CD4-positive, alpha-beta T cell (primary cell): ENCODE results near the gene MYCN. TPM values are rescaled to one million over a fixed set of nuclear protein-coding genes. Genes with fewer than 3 reads are reported as not detected.

Source experiments
- ATAC-seq: fragments of 200-7000 bp; cut with Tn5 transposase; one replicate; pipeline ENCODE4 v1.10.0; 2022; ENCODE audit warnings: mild to moderate bottlenecking; ENCODE audit not compliant: poor library complexity
- CTCF ChIA-PET: fragments of 350-600 bp; sonication (Branson Sonifier 250); formaldehyde crosslinking; loops from one replicate; lab custom pipeline; 2021; ENCODE audit warnings: antibody characterized with exemption, inconsistent platforms; lab: Charles Lee
- POLR2A ChIA-PET: fragments of 350-600 bp; sonication (Branson Sonifier 250); formaldehyde crosslinking; loops from one replicate; lab custom pipeline; 2021; ENCODE audit warnings: antibody characterized with exemption, inconsistent platforms; lab: Charles Lee
- DNase-seq, 14 experiments: peaks; one replicate each; pipeline ENCODE4 v3.0.0-alpha.2; 2013 to 2020; ENCODE audit warnings: mixed read lengths in 2 of 14
- H3K27ac ChIP-seq, 2 donors: one replicate each; pipeline versions ENCODE4 v1.5.1 to v1.7.0; 2013; ENCODE audit warnings: low read length in 2 of 2, low read depth in 1 of 2, mild to moderate bottlenecking in 1 of 2
- H3K27me3 ChIP-seq, 2 experiments: 1 replicate in 1 of 2; 2 replicates in 1 of 2; pipeline versions ENCODE4 v1.6.1 to v1.7.0; 2013; ENCODE audit warnings: low read length in 2 of 2, control low read depth in 1 of 2, mild to moderate bottlenecking in 1 of 2, moderate library complexity in 1 of 2; ENCODE audit not compliant: insufficient read depth in 2 of 2, control insufficient read depth in 1 of 2
- H3K36me3 ChIP-seq: one replicate; pipeline ENCODE4 v1.6.1; 2013; ENCODE audit warnings: low read length, control low read depth; ENCODE audit not compliant: insufficient read depth
- H3K4me1 ChIP-seq: one replicate; pipeline ENCODE4 v1.6.1; 2013; ENCODE audit warnings: low read length, control low read depth; ENCODE audit not compliant: insufficient read depth
- H3K4me3 ChIP-seq: one replicate; pipeline ENCODE4 v1.5.1; 2013; ENCODE audit warnings: mild to moderate bottlenecking, low read length, moderate library complexity
- H3K9me3 ChIP-seq, 2 experiments: 1 replicate in 1 of 2; 2 replicates in 1 of 2; pipeline versions ENCODE4 v1.6.1 to v1.7.0; 2013; ENCODE audit warnings: low read length in 2 of 2, mild to moderate bottlenecking in 2 of 2, control low read depth in 1 of 2, moderate library complexity in 1 of 2; ENCODE audit not compliant: control insufficient read depth in 1 of 2, insufficient read depth in 1 of 2
- H3K27ac Mint-ChIP-seq: one replicate; pipeline ENCODE4 v1.8.0; 2020; ENCODE audit warnings: mixed read lengths
- H3K27me3 Mint-ChIP-seq: one replicate; pipeline ENCODE4 v1.8.0; 2021; ENCODE audit warnings: mixed read lengths
- H3K36me3 Mint-ChIP-seq: one replicate; pipeline ENCODE4 v1.8.0; 2021; ENCODE audit warnings: low read depth, mixed read lengths
- H3K4me1 Mint-ChIP-seq: one replicate; pipeline ENCODE4 v1.8.0; 2021; ENCODE audit warnings: low read depth, mixed read lengths
- H3K4me3 Mint-ChIP-seq: one replicate; pipeline ENCODE4 v1.8.0; 2020; ENCODE audit warnings: mild to moderate bottlenecking, mixed read lengths
- H3K9me3 Mint-ChIP-seq: one replicate; pipeline ENCODE4 v1.8.0; 2020; ENCODE audit warnings: mixed read lengths
- CTCF ChIP-seq: fragments of 200-600 bp; IDR thresholded peaks from one replicate; pipeline ENCODE4 v1.8.0; 2022; ENCODE audit warnings: antibody characterized with exemption, mild to moderate bottlenecking
- intact Hi-C, 2 experiments: fragments of 100-400 bp; cut with DNase I in 1 of 2; cut with micrococcal nuclease in 1 of 2; formaldehyde crosslinking; loops; one replicate each; pipeline versions ENCODE4 v1.15.1 to v1.9.0; 2023 to 2025; cut with DNase I, micrococcal nuclease
- total RNA-seq, 174 experiments: library from RNA in 2 of 174; stranded (reverse) in 2 of 174; gene quantifications; one replicate each; pipeline ENCODE4 v1.2.3 and lab custom pipeline; 2021 to 2026

MYCN gene
- total RNA-seq, 2 experiments from 2014 or later: 0.19 TPM; not detected in 1

DNA sequence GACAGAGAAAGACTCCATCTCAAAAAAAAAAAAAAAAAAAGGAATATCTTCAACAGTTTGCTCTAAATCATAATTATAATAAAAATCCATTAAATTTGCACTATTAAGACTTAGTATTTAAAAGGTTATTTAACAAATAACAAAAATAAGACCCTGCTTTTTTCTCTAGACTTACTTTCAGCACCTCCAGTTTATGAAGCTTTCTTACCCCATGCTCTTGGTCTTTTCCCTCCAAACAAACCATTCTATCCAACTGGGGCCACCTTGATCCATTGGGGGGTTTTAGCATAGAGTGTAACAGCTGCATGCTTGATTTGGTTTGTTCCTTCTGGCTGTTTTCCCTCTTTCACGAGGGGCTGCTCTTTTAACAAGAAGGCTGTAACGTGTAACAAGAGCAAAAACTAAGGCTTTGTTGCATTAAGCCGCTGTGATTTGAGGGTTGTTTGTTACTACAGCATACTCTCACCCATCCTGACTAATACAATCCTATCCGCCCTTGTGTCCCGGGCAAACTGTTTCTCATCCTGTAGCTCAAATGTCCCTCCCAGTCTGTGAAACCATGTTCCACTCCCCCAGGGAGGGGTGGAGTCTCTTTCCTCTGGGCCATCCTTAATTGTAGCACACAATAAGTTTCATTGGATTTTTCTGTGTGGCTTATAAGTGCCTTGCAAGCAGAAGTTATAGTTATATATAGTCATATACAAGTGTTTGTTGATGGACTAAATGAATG lies 9.6 kb upstream of the MYCN start:
- no peaks in the 10 kb centered on the region for H3K27me3 ChIP-seq
- H3K4me1 ChIP-seq: no peaks in the 10 kb centered on the region
- H3K27ac Mint-ChIP-seq: no peak overlapping the region
- H3K9me3 Mint-ChIP-seq: no peaks in the 10 kb centered on the region
- H3K27me3 Mint-ChIP-seq: peaks cover 10% of the 10 kb centered on the region
- no peak for DNase-seq
- intact Hi-C loops: loop anchor here in 1 of 2 experiments (10.0 kb wide), 1 partner anchor 284 kb away; no protein-coding TSS in a partner anchor
- H3K27ac ChIP-seq: no peak overlapping the region
- H3K36me3 Mint-ChIP-seq: no peaks in the 10 kb centered on the region
- CTCF ChIA-PET: interaction anchor here (0.7 kb wide), 1 partner anchor 9 kb away, joined by 4 read pairs; no protein-coding TSS in a partner anchor
- no peaks in the 10 kb centered on the region for H3K4me1 Mint-ChIP-seq
- POLR2A ChIA-PET: no interaction called here
- TF ChIP-seq CTCF: no peak
- no peak for ATAC-seq
- H3K9me3 ChIP-seq: no peaks in the 10 kb centered on the region
- H3K4me3 ChIP-seq: no peak overlapping the region
- H3K4me3 Mint-ChIP-seq: no peak overlapping the region
- H3K36me3 ChIP-seq: no peaks in the 10 kb centered on the region

- TF ChIP-seq CTCF: no peak
- H3K4me1 Mint-ChIP-seq: no peaks in the 10 kb centered on the region
- DNase-seq: no peak
- POLR2A ChIA-PET: no interaction called here
- no peaks in the 10 kb centered on the region for H3K9me3 ChIP-seq
- no peak overlapping the region for H3K4me3 Mint-ChIP-seq
- intact Hi-C loops: loop anchor here in 1 of 2 experiments (10.0 kb wide), 1 partner anchor 283 kb away; no protein-coding TSS in a partner anchor
- no peaks in the 10 kb centered on the region for H3K27me3 ChIP-seq
- H3K4me1 ChIP-seq: no peaks in the 10 kb centered on the region
- H3K36me3 Mint-ChIP-seq: no peaks in the 10 kb centered on the region
- no peak overlapping the region for H3K27ac Mint-ChIP-seq
- no peak overlapping the region for H3K4me3 ChIP-seq
- H3K27ac ChIP-seq: no peak overlapping the region
- no peaks in the 10 kb centered on the region for H3K36me3 ChIP-seq
- no peaks in the 10 kb centered on the region for H3K9me3 Mint-ChIP-seq
- CTCF ChIA-PET: no interaction called here
- no peak for ATAC-seq
- H3K27me3 Mint-ChIP-seq: peaks cover 13% of the 10 kb centered on the region
Measured at GRCh38 chr2:15931319-15931890, 8.9 kb upstream of the MYCN start.

GRCh38 chr2:15931950-15932349 lies 8.4 kb upstream of the MYCN start:
- Histone ChIP-seq H3K27me3 (no peaks in the 10 kb centered on the region), H3K9me3 (no peaks in the 10 kb centered on the region), H3K4me3 (no peak overlapping the region), H3K36me3 (no peaks in the 10 kb centered on the region), H3K4me1 (no peaks in the 10 kb centered on the region), H3K27ac (no peak overlapping the region)
- Mint-ChIP-seq H3K27ac (no peak overlapping the region), H3K9me3 (no peaks in the 10 kb centered on the region), H3K4me1 (no peaks in the 10 kb centered on the region), H3K4me3 (no peak overlapping the region), H3K27me3 (peaks cover 18% of the 10 kb centered on the region), H3K36me3 (no peaks in the 10 kb centered on the region)
- CTCF ChIA-PET: no interaction called here
- ATAC-seq (no peak), DNase-seq (no peak)
- POLR2A ChIA-PET: no interaction called here
- intact Hi-C loops: loop anchor here in 1 of 2 experiments (10.0 kb wide), 1 partner anchor 283 kb away; no protein-coding TSS in a partner anchor
- no peak for TF ChIP-seq CTCF
